Right atrium auricular region (tissue), 2 donors: Measurements from ENCODE around the gene UNC119B. TPM values are rescaled to one million over a fixed set of nuclear protein-coding genes. Genes with fewer than 3 reads are reported as not detected.

Experiments used
- DNase-seq: peaks from one replicate; pipeline ENCODE4 v3.0.0-alpha.2; 2019; ENCODE audit warnings: low spot score
- H3K27ac ChIP-seq, 2 donors: fragments of 200-600 bp; sonication (generic); 1 replicate in 1 of 2; 2 replicates in 1 of 2; pipeline ENCODE4 v1.5.1; 2016 to 2019
- H3K27me3 ChIP-seq, 2 donors: fragments of 200-600 bp; sonication (generic); one replicate each; pipeline versions ENCODE4 v1.5.1 to v1.6.0; 2017 to 2019
- H3K36me3 ChIP-seq: fragments of 200-600 bp; sonication (generic); one replicate; pipeline ENCODE4 v1.5.1; 2016
- H3K4me1 ChIP-seq, 2 donors: fragments of 200-600 bp; sonication (generic); one replicate each; pipeline versions ENCODE4 v1.5.1 to v1.6.0; 2017 to 2019
- H3K4me3 ChIP-seq, 2 donors: fragments of 200-600 bp; sonication (generic); 1 replicate in 1 of 2; 2 replicates in 1 of 2; pipeline ENCODE4 v1.5.1; 2017 to 2019; ENCODE audit warnings: mild to moderate bottlenecking in 1 of 2, moderate library complexity in 1 of 2
- H3K9me3 ChIP-seq, 2 donors: fragments of 200-600 bp; sonication (generic); one replicate each; pipeline ENCODE4 v1.5.1; 2019
- CTCF ChIP-seq, 2 donors: fragments of 200-600 bp; sonication (generic); IDR thresholded peaks; one replicate each; pipeline ENCODE4 v1.5.1; 2019; ENCODE audit warnings: antibody characterized with exemption in 2 of 2
- total RNA-seq, 2 donors: library from RNA; depleted of rRNA; stranded (reverse); fragments of >200 nt; gene quantifications; one replicate each; pipeline ENCODE4 v1.1.0, GENCODE V29; 2016

UNC119B gene
- total RNA-seq, 2 donors from 2014 or later: 8.9 to 13.1 TPM

- Histone ChIP-seq H3K27ac (no peak overlapping the region), H3K27me3 (no peaks in the 10 kb centered on the region), H3K4me1 (peaks cover 0 to 2% of the 10 kb centered on the region in 2 donors), H3K9me3 (no peaks in the 10 kb centered on the region), H3K36me3 (peaks cover 48% of the 10 kb centered on the region), H3K4me3 (no peak overlapping the region)
- no peak for DNase-seq
- no peak for TF ChIP-seq CTCF (IDR thresholded peaks at IDR 0.05)
These were observed 57.1 kb downstream of the UNC119B start for GRCh38 chr12:120767071-120768024.

GRCh38 chr12:120771097-120771496 is 60.8 kb downstream of the UNC119B start:
- no peaks in the 10 kb centered on the region for H3K9me3 ChIP-seq
- peaks cover 31% of the 10 kb centered on the region for H3K36me3 ChIP-seq
- no peak for DNase-seq
- H3K4me1 ChIP-seq: no peaks in the 10 kb centered on the region
- no peak overlapping the region for H3K27ac ChIP-seq
- no peak overlapping the region for H3K4me3 ChIP-seq
- TF ChIP-seq CTCF (IDR thresholded peaks at IDR 0.05): no peak
- H3K27me3 ChIP-seq: no peaks in the 10 kb centered on the region

Other genes starting within 250 kb of the UNC119B start
- 10 to 100 TPM; 18.7 to 31.4 TPM for gene SRSF9, start 240.7 kb upstream of the UNC119B start, total RNA-seq
- 100 to 1,000 TPM; 168 to 178 TPM for gene DYNLL1, start 214.3 kb upstream of the UNC119B start, total RNA-seq
- 10 to 100 TPM; 21.9 to 34.3 TPM for gene COQ5, start 181.3 kb upstream of the UNC119B start, total RNA-seq
- 100 to 1,000 TPM; 166 to 168 TPM for gene RNF10, start 176.1 kb upstream of the UNC119B start, total RNA-seq
- gene POP5, start 129.1 kb upstream of the UNC119B start, total RNA-seq: 10 to 100 TPM; 21.8 to 33.9 TPM
- 1 to 10 TPM in 1 of 2 donors, under 1 TPM in 1; 0.71 to 2.0 TPM for gene CABP1, start 69.8 kb upstream of the UNC119B start, total RNA-seq
- gene MLEC, start 23.3 kb upstream of the UNC119B start, total RNA-seq: 100 to 1,000 TPM in 1 of 2 donors, 10 to 100 TPM in 1; 89.7 to 179 TPM
- 10 to 100 TPM; 58.6 to 92.6 TPM for gene ACADS, start 15.4 kb downstream of the UNC119B start, total RNA-seq
- gene SPPL3, start 193.9 kb downstream of the UNC119B start, total RNA-seq: 10 to 100 TPM; 13.8 to 16.5 TPM